ENCODE measurements around the gene NUP214. TPM values are rescaled to one million over a fixed set of nuclear protein-coding genes. Genes with fewer than 3 reads are reported as not detected.

The NUP214 gene
- total and polyA plus RNA-seq, 2 of the 8 experiments (the other 6 are each of a cell fraction or from before 2014, with no cell fraction given): 28.6 to 50.2 TPM

GRCh38 chr9:131099102-131099606, 26.2 kb upstream of the NUP214 start:
- no peaks in the 10 kb centered on the region for H3K9me3 ChIP-seq (ENCODE audit: insufficient read depth in 2 of 2, low read depth in 1 of 2, low read length in 1 of 2)
- H3K27ac ChIP-seq (ENCODE audit: low read depth, low read length): no peak overlapping the region
- H3K79me1 ChIP-seq (ENCODE audit: low read depth, low read length): peaks cover 8% of the 10 kb centered on the region
- no peak overlapping the region for H3K14ac ChIP-seq (ENCODE audit: insufficient read length)
- no peak overlapping the region for H2BK120ac ChIP-seq (replicated peaks; ENCODE audit: low read depth, low read length)
- H3K4me2 ChIP-seq (ENCODE audit: insufficient read depth in 1 of 2, low read depth in 2 of 2, low read length in 2 of 2): peak overlapping the region; percentile 19 to 83; a peak in 2 of 4 replicates
- H2BK20ac ChIP-seq (ENCODE audit: low read length): peak overlapping the region; percentile 34; the same call in 1 of the 2 replicates
- no peak overlapping the region for H3K4me3 ChIP-seq (ENCODE audit: extremely low read depth in 1 of 4, insufficient read depth in 2 of 4, low read depth in 3 of 4, low read length in 4 of 4)
- TF ChIP-seq CREB1 (IDR thresholded peaks at IDR 0.05) (no peak), HDAC6 (IDR thresholded peaks at IDR 0.05; ENCODE audit: low read depth, low read length) (no peak), JUN (IDR thresholded peaks at IDR 0.05; ENCODE audit: low read depth, low read length) (no peak), CBX5 (IDR thresholded peaks at IDR 0.05; ENCODE audit: low read depth, low read length) (no peak), CTBP2 (IDR thresholded peaks at IDR 0.05; ENCODE audit: borderline replicate concordance, insufficient read depth, insufficient read length, low read length) (no peak), BCL11A (IDR thresholded peaks at IDR 0.05; ENCODE audit: low read depth in 2 of 2, low read length in 2 of 2) (no peak), EP300 (IDR thresholded peaks at IDR 0.05; ENCODE audit: borderline replicate concordance in 1 of 2, low read depth in 2 of 2, low read length in 2 of 2) (no peak)
- WGBS, 2 experiments (ENCODE audit: extremely low coverage in 1 of 2, insufficient coverage in 1 of 2, insufficient read length in 1 of 2, insufficient replicate concordance in 2 of 2, low coverage in 1 of 2, low lambda C conversion rate in 2 of 2, missing lambda C conversion rate in 1 of 2): 81% methylated on average over 8 of the region's 8 CpGs; no CpG with 5 or more reads in 1 of the 2 experiments
- no peak overlapping the region for H2BK15ac ChIP-seq (ENCODE audit: low read length)
- H3K18ac ChIP-seq (ENCODE audit: extremely low read depth, low read length): no peak overlapping the region
- no peak overlapping the region for H3K9ac ChIP-seq (replicated peaks in 1 of 4; ENCODE audit: extremely low read depth in 1 of 4, low read depth in 3 of 4, low read length in 3 of 4)
- H4K91ac ChIP-seq (replicated peaks; ENCODE audit: insufficient read length, low read length): no peak overlapping the region
- peaks cover 0 to 18% of the 10 kb centered on the region in 2 experiments; a peak in 1 of 4 replicates for H3K79me2 ChIP-seq (ENCODE audit: control insufficient read depth in 1 of 2, insufficient read depth in 2 of 2, low read length in 2 of 2)
- H2BK5ac ChIP-seq (ENCODE audit: low read depth, low read length): 0 out of 2 replicates have a peak overlapping the region, but pooled peaks have one; percentile 4
- 0 out of 2 replicates have a peak overlapping the region, but pooled peaks have one; percentile 88 for H2BK12ac ChIP-seq (ENCODE audit: low read depth, low read length)
- H3K4ac ChIP-seq (replicated peaks; ENCODE audit: insufficient read length, low read depth, low read length): peak overlapping the region; percentile 19
- H3K23me2 ChIP-seq (ENCODE audit: low read depth, low read length): peaks cover 5% of the 10 kb centered on the region
- no peak for DNase-seq (ENCODE audit: low read depth in 1 of 2, low spot score in 2 of 2)
- H4K5ac ChIP-seq (ENCODE audit: insufficient read length, low read depth, low read length): no peak overlapping the region
- H2AFZ ChIP-seq (ENCODE audit: low read length): no peak overlapping the region
- no peak overlapping the region for H2AK5ac ChIP-seq (ENCODE audit: low read depth, low read length)
- no peak for FAIRE-seq
- no peaks in the 10 kb centered on the region; a peak in 1 of 7 replicates for H3K27me3 ChIP-seq (replicated peaks in 1 of 4; ENCODE audit: control insufficient read depth in 3 of 4, extremely low read depth in 1 of 4, insufficient read depth in 3 of 4, low read length in 3 of 4)
- H3K23ac ChIP-seq (ENCODE audit: insufficient read length): no peak overlapping the region
- H3K56ac ChIP-seq (replicated peaks; ENCODE audit: insufficient read length, low read depth, low read length): no peak overlapping the region
- H4K20me1 ChIP-seq (replicated peaks in 1 of 2; ENCODE audit: control insufficient read depth in 1 of 2, insufficient read depth in 2 of 2, low read length in 2 of 2): peaks cover 3 to 4% of the 10 kb centered on the region in 2 experiments
- H4K8ac ChIP-seq (ENCODE audit: extremely low read depth, insufficient read depth, low read length): peak overlapping the region; percentile 92
- peaks cover 8 to 57% (median 45%) of the 10 kb centered on the region in 4 experiments for H3K4me1 ChIP-seq (replicated peaks in 1 of 4; ENCODE audit: control insufficient read depth in 3 of 4, insufficient read depth in 4 of 4, low read length in 3 of 4)
- POLR2A ChIA-PET (ENCODE audit: partially characterized antibody): interaction anchor here (0.8 to 29.0 kb wide), 7 partner anchors 9 to 190 kb away, joined by 3 to 751 read pairs (median 4); partner anchors contain the start of genes NUP214 and PLPP7
- H3K36me3 ChIP-seq (ENCODE audit: control insufficient read depth in 2 of 4, insufficient read depth in 4 of 4, low read length in 3 of 4): peaks cover 0 to 17% (median 2%) of the 10 kb centered on the region in 4 experiments; a peak in 4 of 8 replicates
- CTCF ChIA-PET (ENCODE audit: partially characterized antibody): interaction anchor here (1.0 to 6.3 kb wide), 7 partner anchors 9 to 82 kb away, joined by 3 to 47 read pairs (median 5); no protein-coding TSS in a partner anchor

Measured in H1 (cell line).